Prostate gland (tissue), 2 donors: Measurements from ENCODE around the gene IGSF6. TPM values are rescaled to one million over a fixed set of nuclear protein-coding genes. Genes with fewer than 3 reads are reported as not detected.
"Not testable (repeated sequence)": the region's sequence is repeated elsewhere in the genome, so short reads cannot be mapped to it uniquely, and the experiment has no call there.

Experiments
- DNase-seq: peaks from one replicate; pipeline ENCODE4 v3.0.0-alpha.2; 2019; ENCODE audit warnings: low spot score
- H3K27ac ChIP-seq, 2 donors: fragments of 200-600 bp; sonication (generic); 2 replicates each; pipeline ENCODE4 v1.5.1; 2017 to 2019
- H3K27me3 ChIP-seq: fragments of 200-600 bp; sonication (generic); replicated peaks from 2 replicates; pipeline ENCODE4 v1.5.1; 2019; ENCODE audit not compliant: insufficient read depth
- H3K36me3 ChIP-seq, 2 donors: fragments of 200-600 bp; sonication (generic); 1 replicate in 1 of 2; 2 replicates in 1 of 2; pipeline versions ENCODE4 v1.5.1 to v1.8.1; 2017 to 2019
- H3K4me1 ChIP-seq: fragments of 200-600 bp; sonication (generic); replicated peaks from 2 replicates; pipeline ENCODE4 v1.5.1; 2019
- H3K4me3 ChIP-seq, 2 donors: fragments of 200-600 bp; sonication (generic); 2 replicates each; pipeline ENCODE4 v1.5.1; 2017 to 2019
- H3K9me3 ChIP-seq: fragments of 200-600 bp; sonication (generic); 2 replicates; pipeline ENCODE4 v1.5.1; 2017
- CTCF ChIP-seq, 4 experiments: fragments of 200-600 bp in 2 of 4; fragments of 450-650 bp in 2 of 4; sonication (generic) in 2 of 4; IDR thresholded peaks; 1 replicate in 3 of 4; 2 replicates in 1 of 4; pipeline ENCODE4 v1.5.1; 2016 to 2019; ENCODE audit warnings: antibody characterized with exemption in 4 of 4, mild to moderate bottlenecking in 2 of 4, moderate library complexity in 2 of 4
- POLR2A ChIP-seq: fragments of 450-650 bp; IDR thresholded peaks from one replicate; pipeline ENCODE4 v1.6.1; 2016; ENCODE audit warnings: antibody characterized with exemption, mild to moderate bottlenecking
- POLR2AphosphoS5 ChIP-seq: sonication (generic); formaldehyde crosslinking; IDR thresholded peaks from one replicate; pipeline ENCODE4 v1.6.1; 2017; ENCODE audit warnings: antibody characterized with exemption
- WGBS: methylation state at CpG from one replicate; pipeline ENCODE4 v1.1.5; 2018; 5-methylcytosine and 5-hydroxymethylcytosine counted together
- intact Hi-C: fragments of 100-400 bp; cut with DNase I; formaldehyde crosslinking; loops from one replicate; pipeline ENCODE4 v1.14.2; 2022
- total RNA-seq, 2 donors: library from RNA; depleted of rRNA; stranded (reverse); fragments of >200 nt; gene quantifications; one replicate each; pipeline ENCODE4 v1.1.0, GENCODE V29; 2016

Gene IGSF6
- total RNA-seq = 1 to 10 TPM in 1 of 2 donors, not detected in 1; 4.5 TPM

DNA sequence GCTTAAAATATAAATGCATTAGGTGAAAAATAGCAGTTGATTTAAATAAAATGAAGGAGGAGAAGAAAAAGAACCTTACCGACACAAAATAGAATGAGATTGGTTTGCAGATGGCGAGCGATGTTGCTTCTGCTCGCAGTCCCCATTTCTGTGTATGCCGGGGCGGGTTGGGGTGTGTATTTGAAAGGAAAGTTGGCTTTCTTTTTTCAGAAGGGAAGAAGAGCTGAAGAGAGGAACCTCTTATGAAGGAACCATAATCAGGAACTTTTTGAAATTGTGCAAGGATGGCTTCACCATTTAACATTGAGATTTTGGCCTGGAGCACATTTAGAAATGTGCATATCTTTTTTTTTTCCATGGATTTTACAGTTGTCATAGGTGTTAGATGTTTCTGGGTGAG, at the start of gene IGSF6:
TSS of gene IGSF6 (minus strand) at position 156 of the 400 bp plus-strand sequence. CDS start at position 146, 10 bp downstream.
- Histone ChIP-seq H3K4me1 (no peaks in the 10 kb centered on the region), H3K36me3 (no peaks in the 10 kb centered on the region), H3K4me3 (no peak within 1 kb of the TSS), H3K27ac (no peak within 1 kb of the TSS), H3K27me3 (no peaks in the 10 kb centered on the region), H3K9me3 (no peaks in the 10 kb centered on the region)
- intact Hi-C loops = no loop called here
- DNase-seq = no peak
- TF ChIP-seq CTCF (IDR thresholded peaks at IDR 0.05) = no peak
- no peak for TF ChIP-seq POLR2A
- no peak for TF ChIP-seq POLR2AphosphoS5
- WGBS = 80% methylated on average over 6 of the region's 6 CpGs

DNA sequence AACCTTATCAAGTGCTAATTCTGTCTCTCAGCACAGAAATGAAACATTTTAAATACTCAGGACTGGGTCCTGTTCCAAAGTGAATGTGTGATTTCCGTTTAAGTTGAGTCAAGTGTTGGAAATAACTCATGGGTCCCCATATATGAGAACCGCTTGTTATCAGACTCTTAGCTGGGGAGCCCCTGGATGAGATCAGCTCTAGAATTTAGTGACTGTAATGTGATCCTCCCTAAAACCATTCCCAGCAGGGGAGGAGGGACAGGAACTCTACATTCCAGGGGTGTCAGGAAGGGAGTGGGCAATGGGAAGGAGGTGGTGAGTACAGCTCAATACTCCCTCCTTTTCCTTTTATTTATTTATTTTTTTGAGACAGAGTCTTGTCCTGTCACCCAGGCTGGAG, 48.9 kb upstream of the IGSF6 start:
- Histone ChIP-seq H3K36me3 (no peaks in the 10 kb centered on the region), H3K4me1 (no peaks in the 10 kb centered on the region), H3K27me3 (no peaks in the 10 kb centered on the region), H3K27ac (no peak overlapping the region), H3K4me3 (no peak overlapping the region), H3K9me3 (no peaks in the 10 kb centered on the region)
- 62% methylated on average over 2 of the region's 2 CpGs for WGBS
- intact Hi-C loops = no loop called here
- TF ChIP-seq POLR2A (no peak), CTCF (IDR thresholded peaks at IDR 0.05) (no peak), POLR2AphosphoS5 (no peak)
- DNase-seq = no peak

DNA sequence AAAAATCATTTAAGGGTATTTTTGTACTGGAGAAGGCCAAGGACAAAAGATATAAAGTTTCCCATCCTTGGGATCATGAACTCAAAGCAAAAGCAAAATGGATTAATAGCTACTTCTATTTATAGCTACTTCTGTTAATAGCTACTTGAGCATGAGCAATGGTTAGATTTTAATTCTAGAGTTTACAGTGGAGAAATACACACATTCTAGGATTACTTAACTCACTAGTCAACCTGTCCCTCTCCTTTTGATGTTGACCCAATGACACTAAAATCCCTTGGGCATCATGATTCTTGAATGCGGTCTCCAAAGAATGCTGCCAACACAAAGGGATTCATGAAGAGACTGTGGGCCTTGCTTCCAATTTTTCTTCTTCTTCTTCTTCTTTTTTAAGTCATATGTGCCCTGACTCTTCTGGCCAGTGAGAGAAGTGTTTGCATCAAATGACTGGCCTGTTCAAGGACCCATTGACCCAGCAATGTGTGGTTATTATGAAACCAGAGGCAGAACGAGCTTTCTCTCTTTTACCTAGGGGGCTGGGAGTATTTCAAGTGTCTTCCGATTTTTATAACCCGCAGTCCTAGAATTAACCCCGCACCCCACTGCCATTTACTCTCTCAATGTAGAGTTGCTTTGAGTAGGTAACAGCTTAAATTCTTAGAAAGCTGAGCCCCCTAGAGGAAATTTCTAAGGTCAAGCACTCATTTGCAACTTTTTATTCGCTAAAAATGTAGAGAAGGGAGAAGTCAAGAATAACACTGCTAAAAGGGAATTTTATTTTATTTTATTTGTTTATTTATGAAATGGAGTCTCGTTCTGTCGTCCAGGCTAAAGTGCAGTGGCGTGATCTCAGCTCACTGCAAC, 46.0 kb upstream of the IGSF6 start:
- Histone ChIP-seq H3K36me3 (no peaks in the 10 kb centered on the region), H3K4me3 (no peak overlapping the region), H3K27me3 (no peaks in the 10 kb centered on the region), H3K9me3 (no peaks in the 10 kb centered on the region), H3K27ac (no peak overlapping the region), H3K4me1 (no peaks in the 10 kb centered on the region)
- intact Hi-C loops = no loop called here
- no peak for DNase-seq
- WGBS = 67% methylated on average over 9 of the region's 9 CpGs
- TF ChIP-seq CTCF (IDR thresholded peaks at IDR 0.05) (no peak), POLR2AphosphoS5 (no peak), POLR2A (no peak)

DNA sequence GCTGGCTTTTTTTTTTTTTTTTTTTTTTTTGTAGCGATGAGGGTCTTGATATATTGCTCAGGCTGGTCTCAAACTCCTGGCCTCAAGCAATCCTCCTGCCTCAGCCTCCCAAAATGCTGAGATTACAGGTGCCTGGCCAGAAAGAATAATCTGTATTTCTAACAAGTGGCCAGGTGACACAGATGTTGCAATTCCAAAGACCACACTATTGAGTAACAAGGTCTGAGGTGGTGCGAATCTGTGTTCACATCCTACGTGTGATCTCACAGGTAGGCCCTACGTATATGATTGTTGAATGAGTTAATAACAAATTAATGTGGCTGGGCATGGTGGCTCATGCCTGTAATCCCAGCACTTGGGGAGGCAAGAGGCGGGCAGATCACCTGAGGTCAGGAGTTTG, 44.6 kb upstream of the IGSF6 start:
- H3K27me3 ChIP-seq = no peaks in the 10 kb centered on the region
- 97% methylated on average over 5 of the region's 5 CpGs for WGBS
- H3K4me1 ChIP-seq = no peaks in the 10 kb centered on the region
- H3K36me3 ChIP-seq = no peaks in the 10 kb centered on the region
- intact Hi-C loops = no loop called here
- H3K4me3 ChIP-seq = no peak overlapping the region
- TF ChIP-seq POLR2A (no peak), CTCF (IDR thresholded peaks at IDR 0.05) (no peak), POLR2AphosphoS5 (no peak)
- H3K27ac ChIP-seq = no peak overlapping the region
- H3K9me3 ChIP-seq = no peaks in the 10 kb centered on the region
- no peak for DNase-seq

DNA sequence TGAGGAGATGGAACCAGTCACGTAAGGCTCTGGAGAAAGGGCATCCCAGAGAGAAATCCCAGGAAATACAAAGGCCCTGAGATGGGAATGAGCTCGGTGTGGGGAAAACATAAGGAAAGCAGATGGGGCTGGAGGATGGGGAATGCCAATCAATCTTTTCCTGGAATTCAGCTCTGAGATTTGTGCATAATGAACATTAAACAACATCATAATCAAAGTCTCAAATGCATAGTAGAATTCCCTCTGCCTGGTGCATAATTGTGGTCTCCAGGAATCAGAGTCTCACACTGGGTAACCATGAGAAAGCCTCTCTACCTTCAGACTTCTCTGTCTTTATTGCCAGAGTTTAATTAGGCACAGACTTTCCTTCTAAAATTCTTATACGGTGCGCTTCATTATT, 42.2 kb upstream of the IGSF6 start:
- no peaks in the 10 kb centered on the region for H3K9me3 ChIP-seq
- no peaks in the 10 kb centered on the region for H3K4me1 ChIP-seq
- 84% methylated on average over 4 of the region's 4 CpGs for WGBS
- H3K27ac ChIP-seq = no peak overlapping the region
- H3K27me3 ChIP-seq = no peaks in the 10 kb centered on the region
- no peaks in the 10 kb centered on the region for H3K36me3 ChIP-seq
- intact Hi-C loops = no loop called here
- TF ChIP-seq POLR2A (no peak), CTCF (IDR thresholded peaks at IDR 0.05) (no peak)
- H3K4me3 ChIP-seq = no peak overlapping the region
- no peak for DNase-seq

DNA sequence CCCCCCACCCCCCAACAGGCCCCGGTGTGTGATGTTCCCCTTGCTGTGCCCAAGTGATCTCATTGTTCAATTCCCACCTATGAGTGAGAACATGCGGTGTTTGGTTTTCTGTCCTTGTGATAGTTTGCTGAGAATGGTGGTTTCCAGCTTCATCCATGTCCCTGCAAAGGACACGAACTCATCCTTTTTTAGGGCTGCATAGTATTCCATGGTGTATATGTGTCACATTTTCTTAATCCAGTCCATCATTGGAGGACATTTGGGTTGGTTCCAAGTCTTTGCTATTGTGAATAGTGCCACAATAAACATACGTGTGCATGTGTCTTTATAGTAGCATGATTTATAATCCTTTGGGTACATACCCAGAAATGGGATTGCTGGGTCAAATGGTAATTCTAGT, 38.6 kb upstream of the IGSF6 start:
- H3K9me3 ChIP-seq, H3K27me3 ChIP-seq, H3K36me3 ChIP-seq, H3K4me3 ChIP-seq, intact Hi-C loops, DNase-seq, H3K4me1 ChIP-seq, H3K27ac ChIP-seq: not testable (repeated sequence)
- 83% methylated on average over 4 of the region's 4 CpGs for WGBS
